Activated CD4-positive, CD25-positive, alpha-beta regulatory T cell (primary cell): Measurements from ENCODE around the gene EDAR.

Experiments
- DNase-seq, 4 experiments: peaks; one replicate each; lab custom pipeline; 2025; lab: John Stamatoyannopoulos, UW

The EDAR gene

DNA sequence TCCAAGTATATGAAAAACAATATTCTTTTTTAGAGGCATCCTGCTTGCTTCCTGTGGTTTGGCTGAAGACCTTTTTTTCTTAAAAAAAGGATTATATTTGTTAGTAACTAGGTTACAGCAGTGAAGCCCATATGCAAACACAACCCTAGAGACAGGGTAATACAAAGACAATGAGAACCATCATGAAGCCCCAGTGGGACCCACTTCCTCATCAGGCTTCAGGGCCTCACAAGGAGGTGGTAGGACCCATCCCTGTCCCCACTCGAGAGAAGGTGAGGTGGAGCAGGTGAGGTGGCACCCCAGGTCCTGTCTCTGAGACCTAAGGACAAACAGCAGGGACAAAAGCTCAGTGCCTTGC is 80.3 kb downstream of the EDAR start:
- DNase-seq = no peak

DNA sequence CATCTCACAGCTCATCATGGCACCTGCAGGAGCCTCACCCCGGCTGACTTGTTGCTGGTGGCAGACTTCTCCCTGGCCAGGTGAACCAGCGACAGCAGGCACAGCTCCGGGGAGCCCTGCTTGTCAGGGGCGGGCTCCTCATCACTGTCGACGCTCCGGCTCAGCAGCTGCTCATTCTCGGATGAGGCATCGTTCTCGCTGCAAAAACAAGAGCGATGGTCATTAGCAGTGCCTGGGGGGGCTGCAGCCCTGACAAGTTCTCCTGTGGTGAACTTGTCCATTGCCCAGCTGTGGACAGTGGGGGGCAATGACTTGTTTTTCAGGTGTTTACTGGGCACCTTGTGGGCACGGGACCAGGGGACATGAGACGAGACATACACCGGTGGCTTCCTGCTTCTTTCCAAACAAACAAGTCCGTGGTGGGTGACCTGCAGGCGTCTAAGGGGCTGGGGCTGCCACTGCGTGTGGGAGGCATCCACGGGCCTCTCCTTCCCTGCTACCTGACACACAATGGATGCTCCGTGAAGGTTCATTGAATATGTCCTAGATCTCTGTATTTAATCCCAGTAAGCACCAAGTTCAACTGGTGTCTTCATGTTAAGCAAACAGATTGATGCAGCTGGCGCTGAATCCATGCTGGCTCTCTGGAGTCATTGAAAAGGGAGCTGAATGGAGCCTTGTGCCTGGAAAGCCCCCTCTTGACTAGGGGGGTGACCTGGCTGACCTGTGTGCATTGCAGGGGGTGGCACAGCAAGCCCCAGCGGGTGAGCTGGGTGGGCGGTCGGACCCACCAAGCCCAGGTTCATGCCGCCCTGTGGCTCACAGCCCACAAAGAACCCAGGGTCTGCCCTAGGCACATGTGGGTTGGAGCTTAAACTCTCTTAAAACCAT is 81.0 kb downstream of the EDAR start:
- no peak for DNase-seq

GRCh38 chr2:108906403-108907077 is 82.5 kb downstream of the EDAR start:
- DNase-seq = no peak

- DNase-seq = no peak
These were observed 83.1 kb downstream of the EDAR start for GRCh38 chr2:108905906-108906305.

- no peak for DNase-seq
These were observed 83.8 kb downstream of the EDAR start for GRCh38 chr2:108905176-108905575.

GRCh38 chr2:108904680-108905079 is 84.3 kb downstream of the EDAR start:
- DNase-seq = no peak

DNA sequence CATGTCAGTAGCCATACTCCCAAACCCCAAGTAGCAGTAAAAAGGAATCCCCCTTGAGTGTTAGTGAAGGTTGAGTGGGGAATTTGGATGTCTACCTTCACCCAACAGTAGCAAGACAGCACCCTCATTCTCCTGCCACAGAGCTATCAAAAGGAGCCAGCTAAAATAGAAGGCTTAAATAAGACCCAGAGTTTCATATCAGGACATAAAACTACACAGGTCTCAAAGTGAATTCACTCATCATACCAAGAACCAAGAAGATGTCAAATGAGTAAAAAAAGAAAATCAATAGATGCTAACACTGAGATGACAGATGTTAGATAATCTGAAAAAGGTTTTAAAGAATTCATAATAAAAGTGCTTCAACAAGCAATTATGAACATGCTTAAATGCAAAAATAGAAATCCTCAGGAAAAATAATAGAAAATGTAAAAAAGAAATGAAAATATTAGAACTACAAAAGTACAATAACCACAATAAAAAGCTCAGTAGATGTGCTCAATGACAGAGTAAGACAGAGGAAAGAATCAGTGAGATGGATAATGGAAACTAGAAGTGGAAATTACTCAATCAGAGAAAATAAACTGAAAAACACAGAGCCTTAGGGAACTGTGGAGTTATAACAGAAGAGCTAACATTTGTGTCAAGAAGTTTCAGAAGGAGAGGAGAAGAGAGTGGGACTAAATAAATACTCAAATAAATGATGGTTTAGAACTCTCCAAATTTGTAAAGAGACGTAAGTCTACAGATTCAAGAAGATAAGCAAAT is 90.5 kb downstream of the EDAR start:
- no peak for DNase-seq

GRCh38 chr2:108896741-108897140 is 92.3 kb downstream of the EDAR start:
- no peak for DNase-seq

DNA sequence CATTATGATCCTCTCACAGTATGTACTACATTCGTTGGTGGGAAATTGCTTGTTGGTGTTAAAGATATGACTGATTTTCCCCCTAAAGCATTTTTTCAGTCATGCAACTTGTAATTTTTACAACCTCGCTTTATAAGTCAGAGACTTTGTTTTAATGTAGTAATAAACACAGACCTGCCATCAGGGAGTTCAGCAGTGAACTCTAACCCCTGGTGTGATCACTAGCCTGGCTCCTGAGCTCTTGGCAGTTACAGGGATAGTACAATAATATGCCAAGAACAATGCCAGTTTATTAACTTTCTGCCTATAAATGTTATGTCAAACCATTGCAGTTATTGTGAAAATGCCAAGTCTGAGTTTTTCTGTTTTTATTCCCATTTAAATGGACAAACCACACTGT is 93.8 kb downstream of the EDAR start:
- DNase-seq = no peak

DNA sequence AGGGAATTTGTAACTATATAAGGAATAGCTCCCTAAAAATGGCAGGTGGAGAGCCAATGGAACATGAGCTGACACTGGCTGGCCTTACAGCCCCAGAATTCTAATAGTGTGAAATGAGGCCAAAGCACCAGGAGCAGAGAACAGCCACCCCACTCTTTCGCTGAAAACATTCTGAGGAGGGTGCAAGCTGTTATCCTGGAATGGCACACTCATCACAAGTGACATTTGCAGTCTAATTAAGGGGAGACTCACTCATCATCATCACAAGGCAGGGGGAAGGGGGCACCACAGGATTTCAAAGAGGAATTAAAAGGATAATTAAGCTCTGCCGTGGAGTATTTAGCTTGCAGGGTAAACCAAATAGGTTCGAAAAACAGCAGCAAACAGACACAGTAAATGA is 94.3 kb downstream of the EDAR start:
- no peak for DNase-seq

DNA sequence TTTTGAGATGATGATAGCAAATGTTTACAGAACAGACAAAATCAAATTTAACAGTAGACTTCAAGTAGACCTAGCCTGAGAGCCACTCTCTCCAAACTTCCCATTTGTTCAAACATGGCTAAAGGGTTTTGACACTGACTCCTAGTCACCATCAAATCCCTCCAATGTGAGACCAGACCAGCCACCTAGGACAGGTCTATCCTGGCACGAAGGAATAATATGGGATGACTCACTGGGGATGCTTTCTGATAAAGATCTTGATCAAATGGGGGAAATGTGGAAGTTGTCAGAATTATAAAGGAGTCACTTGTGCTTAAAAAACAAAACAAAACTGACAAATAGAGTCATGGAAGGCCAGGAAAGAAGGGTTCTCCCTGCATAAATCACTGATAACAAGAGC is 95.7 kb downstream of the EDAR start:
- DNase-seq = no peak

DNA sequence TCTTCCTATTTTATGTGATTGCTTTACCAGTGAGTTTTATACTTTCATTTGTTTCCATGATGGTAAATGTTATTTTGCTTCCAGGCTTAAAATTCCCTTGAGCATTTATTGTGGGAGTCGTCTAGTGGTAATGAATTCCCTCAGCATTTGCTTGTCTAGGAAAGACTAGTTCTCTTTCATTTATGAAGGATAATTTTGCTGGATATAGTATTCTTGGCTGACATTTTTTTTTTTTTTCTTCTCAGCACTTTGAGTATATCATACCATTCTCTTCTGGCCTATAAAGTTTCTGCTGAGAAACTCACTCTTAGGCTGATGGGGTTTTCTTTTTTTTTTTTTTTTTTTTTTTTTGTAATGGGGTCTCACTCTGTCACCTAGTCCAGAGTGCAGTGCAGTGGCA is 99.1 kb downstream of the EDAR start:
- no peak for DNase-seq

GRCh38 chr2:108884619-108885018 is 104.4 kb downstream of the EDAR start:
- DNase-seq = no peak

GRCh38 chr2:108878276-108878675 is 110.7 kb downstream of the EDAR start:
- no peak for DNase-seq

GRCh38 chr2:108877506-108877905 is 111.5 kb downstream of the EDAR start:
- no peak for DNase-seq

DNA sequence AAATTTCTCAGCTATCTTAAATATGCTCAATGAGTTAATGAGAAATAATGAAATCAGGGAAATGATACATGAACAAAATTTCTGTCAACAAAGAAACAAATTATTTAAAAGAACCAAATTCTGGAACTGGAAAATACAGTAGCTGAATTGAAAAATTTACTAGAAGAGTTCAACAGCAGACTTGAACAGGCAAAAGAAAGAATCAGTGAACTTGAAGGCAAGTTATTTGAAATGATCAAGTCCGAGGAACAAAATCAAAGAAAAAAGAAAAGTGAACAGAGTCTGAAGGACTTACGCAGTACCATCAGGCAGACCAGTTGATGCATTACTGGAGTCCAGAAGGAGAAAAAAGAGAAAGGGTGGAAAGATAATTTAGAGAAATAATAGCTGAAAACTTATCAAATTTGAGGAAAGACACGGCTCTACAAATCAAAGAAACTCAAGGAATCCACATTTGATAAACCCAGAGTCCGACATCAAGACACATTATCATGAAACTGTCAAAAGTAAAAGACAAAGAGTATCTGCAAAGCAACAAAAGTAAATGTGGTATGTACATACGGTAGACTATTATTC is 118.9 kb downstream of the EDAR start:
- no peak for DNase-seq

- DNase-seq = no peak
These were observed 119.5 kb downstream of the EDAR start for GRCh38 chr2:108869542-108869941.

- no peak for DNase-seq
These were observed 120.1 kb downstream of the EDAR start for GRCh38 chr2:108868911-108869310.

DNA sequence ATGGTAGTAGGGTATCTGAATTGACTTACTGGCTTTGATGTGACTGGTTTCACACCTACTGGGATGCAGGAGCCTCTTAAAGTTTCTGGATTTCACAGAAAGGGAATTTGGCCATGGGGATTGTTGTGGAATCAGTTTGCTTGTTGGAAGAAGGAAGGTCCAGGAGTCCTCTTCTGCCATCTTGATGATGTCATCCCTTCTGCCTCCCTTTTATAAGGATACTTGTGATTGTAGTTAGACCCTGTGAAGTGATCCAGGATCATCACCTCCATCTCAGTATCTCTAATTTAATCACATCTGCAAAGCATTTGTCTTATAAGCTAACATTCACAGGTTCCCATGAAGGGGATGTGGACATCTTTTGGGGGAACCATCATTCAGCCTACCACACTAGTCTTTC is 123.0 kb downstream of the EDAR start:
- no peak for DNase-seq

- no peak for DNase-seq
These were observed 130.1 kb downstream of the EDAR start for GRCh38 chr2:108858894-108859293.

- no peak for DNase-seq
These were observed 133.8 kb downstream of the EDAR start for GRCh38 chr2:108855194-108855593.

- no peak for DNase-seq
These were observed 134.5 kb downstream of the EDAR start for GRCh38 chr2:108854484-108854883.

- DNase-seq = no peak
These were observed 135.6 kb downstream of the EDAR start for GRCh38 chr2:108853421-108853820.
